Heart left ventricle (tissue), 13 donors: ENCODE results near the gene SIRPD.

Source experiments
- CTCF ChIP-seq, 12 donors: fragments of 200-600 bp; sonication (generic) in 4 of 12; IDR thresholded peaks; one replicate each; pipeline versions ENCODE4 v1.5.0 to v1.8.0; 2018 to 2022; ENCODE audit warnings: antibody characterized with exemption in 12 of 12, mild to moderate bottlenecking in 5 of 12
- POLR2A ChIP-seq, 2 donors: fragments of 450-650 bp; IDR thresholded peaks; one replicate each; pipeline ENCODE4 v1.6.1; 2017; ENCODE audit warnings: antibody characterized with exemption in 2 of 2, mild to moderate bottlenecking in 2 of 2, moderate library complexity in 2 of 2
- donor health status: ischemic (EF 13 %, LVEDD 7.1; RV severe dilation, severe dysfunction).
- donor health status: DM: no; HTN: yes; CAD: no.
- donor health status: DM: no; HTN: no; CAD: no.
- donor health status: ischemic (EF 25% LVEDD 6.9; RV normal size, moderate dysfunction).
- donor health status: ischemic (EF 25% LVEDD 5.7; RV mildly dilated, moderate dysfunction).
- donor health status: ischemic (EF 35%, LVEDD 5.7; RV mildly dilated, moderate dysfunction).
- donor health status: nonischemic (EF 11% LVEDD 7.7; RV severe dilation, severe dysfunction).
- donor health status: DM: yes; HTN: yes; CAD: no.
- donor health status: PGD.
- donor health status: ischemic (EF 29% LVEDD 5.4; RV normal size, mild dysfunction).
- donor health status: nonischemic (EF 23%, LVEDD 6.1; RV moderate dilation, normal function).

- TF ChIP-seq CTCF (IDR thresholded peaks at IDR 0.05) (no peak), POLR2A (IDR thresholded peaks at IDR 0.05) (no peak)
Observed at GRCh38 chr20:1517010-1517409, 40.5 kb downstream of the SIRPD start.
